IMR-90 (cell line): ENCODE measurements around the gene ARMS2. TPM values are rescaled to one million over a fixed set of nuclear protein-coding genes. Genes with fewer than 3 reads are reported as not detected.
A peak's percentile ranks its signal among the peaks of the same experiment; 100 is the strongest.

Source experiments
- ATAC-seq: fragments of 200-7000 bp; cut with Tn5 transposase; 2 replicates; pipeline ENCODE4 v1.9.1; 2020; ENCODE audit warnings: low read depth, mild to moderate bottlenecking, moderate library complexity
- BruUV-seq: library from RNA; stranded (reverse); fragments of 400-500 nt; replicated peaks from 2 replicates; lab custom pipeline; 2021; lab: Mats Ljungman, UMichigan
- CTCF ChIA-PET: fragments of 300-600 bp; formaldehyde crosslinking; extraction: SDS; loops from one replicate; lab custom pipeline; 2021; ENCODE audit warnings: antibody characterized with exemption; lab: Yijun Ruan, JAX
- POLR2A ChIA-PET: fragments of 300-600 bp; sonication (Branson Sonifier 250); formaldehyde crosslinking; loops from one replicate; lab custom pipeline; 2022; ENCODE audit warnings: antibody characterized with exemption; ENCODE audit not compliant: unreplicated experiment; lab: Charles Lee
- DNase-seq: peaks from one replicate; pipeline ENCODE4 v3.0.0; 2013
- H2AFZ ChIP-seq: replicated peaks from 2 replicates; pipeline ENCODE3; 2013; ENCODE audit warnings: low read length, mild to moderate bottlenecking; ENCODE audit not compliant: poor library complexity
- H2AK5ac ChIP-seq: 2 replicates; pipeline ENCODE4 v1.6.1; 2013; ENCODE audit warnings: low read depth, low read length, inconsistent platforms
- H2AK9ac ChIP-seq: replicated peaks from 2 replicates; pipeline ENCODE3; 2013; ENCODE audit warnings: mild to moderate bottlenecking, low read depth, low read length, moderate library complexity; ENCODE audit not compliant: poor library complexity
- H2BK120ac ChIP-seq: 2 replicates; pipeline ENCODE4 v1.6.1; 2013; ENCODE audit warnings: low read depth, low read length, inconsistent platforms
- H2BK15ac ChIP-seq: 3 replicates; pipeline ENCODE4 v1.6.1; 2013; ENCODE audit warnings: low read depth, low read length, inconsistent platforms
- H2BK20ac ChIP-seq: 2 replicates; pipeline ENCODE4 v1.6.1; 2013; ENCODE audit warnings: low read depth, mild to moderate bottlenecking, inconsistent platforms, low read length, moderate library complexity
- H2BK5ac ChIP-seq: 2 replicates; pipeline ENCODE4 v1.6.1; 2013; ENCODE audit warnings: mild to moderate bottlenecking, low read depth, low read length, inconsistent platforms; ENCODE audit not compliant: poor library complexity, severe bottlenecking
- H3K14ac ChIP-seq: replicated peaks from 2 replicates; pipeline ENCODE4 v1.6.1; 2013; ENCODE audit warnings: low read depth, low read length, inconsistent platforms
- H3K18ac ChIP-seq: 2 replicates; pipeline ENCODE4 v1.6.1; 2013; ENCODE audit warnings: low read depth, low read length, control low read depth
- H3K23ac ChIP-seq: 2 replicates; pipeline ENCODE4 v1.6.1; 2013; ENCODE audit warnings: low read depth, low read length, inconsistent platforms
- H3K27ac ChIP-seq: 2 replicates; pipeline ENCODE4 v1.5.1; 2013; ENCODE audit warnings: mild to moderate bottlenecking, control low read depth, low read length; ENCODE audit not compliant: insufficient read depth
- H3K27me3 ChIP-seq: 2 replicates; pipeline ENCODE4 v1.6.1; 2013; ENCODE audit warnings: low read length; ENCODE audit not compliant: control insufficient read depth, insufficient read depth
- H3K36me3 ChIP-seq: 2 replicates; pipeline ENCODE4 v1.6.1; 2013; ENCODE audit warnings: low read length, mixed read lengths; ENCODE audit not compliant: control insufficient read depth, insufficient read depth
- H3K4ac ChIP-seq: 2 replicates; pipeline ENCODE4 v1.6.1; 2013; ENCODE audit warnings: low read depth, low read length, inconsistent platforms
- H3K4me1 ChIP-seq: 2 replicates; pipeline ENCODE4 v1.6.1; 2013; ENCODE audit warnings: low read length, mixed read lengths; ENCODE audit not compliant: control insufficient read depth, insufficient read depth
- H3K4me2 ChIP-seq: 2 replicates; pipeline ENCODE4 v1.6.1; 2013; ENCODE audit warnings: low read depth, mild to moderate bottlenecking, control low read depth, low read length, moderate library complexity
- H3K4me3 ChIP-seq: 2 replicates; pipeline ENCODE4 v1.5.1; 2013; ENCODE audit warnings: low read depth, mild to moderate bottlenecking, control low read depth, low read length, moderate library complexity; ENCODE audit not compliant: insufficient read depth
- H3K56ac ChIP-seq: 2 replicates; pipeline ENCODE4 v1.6.1; 2013; ENCODE audit warnings: low read length, inconsistent platforms; ENCODE audit not compliant: insufficient read depth; ENCODE audit errors: extremely low read depth
- H3K79me1 ChIP-seq, 2 experiments: 2 replicates each; pipeline ENCODE4 v1.6.1; 2013; ENCODE audit warnings: low read length in 2 of 2, inconsistent platforms in 1 of 2, low read depth in 1 of 2
- H3K9ac ChIP-seq: 2 replicates; pipeline ENCODE4 v1.6.1; 2013; ENCODE audit warnings: low read depth, low read length, control low read depth
- H3K9me1 ChIP-seq: 2 replicates; pipeline ENCODE4 v1.6.1; 2013; ENCODE audit warnings: low read length, inconsistent platforms; ENCODE audit not compliant: insufficient read depth
- H3K9me3 ChIP-seq: 2 replicates; pipeline ENCODE4 v1.6.1; 2013; ENCODE audit warnings: low read length; ENCODE audit not compliant: control insufficient read depth, insufficient read depth
- H4K20me1 ChIP-seq: 2 replicates; pipeline ENCODE4 v1.6.1; 2013; ENCODE audit warnings: low read length, inconsistent platforms; ENCODE audit not compliant: insufficient read depth
- H4K5ac ChIP-seq: 2 replicates; pipeline ENCODE4 v1.6.1; 2013; ENCODE audit warnings: mild to moderate bottlenecking, low read depth, low read length, control low read depth
- H4K8ac ChIP-seq, 2 experiments: 2 replicates each; pipeline ENCODE4 v1.6.1; 2013; ENCODE audit warnings: low read depth in 2 of 2, low read length in 2 of 2, control low read depth in 1 of 2, inconsistent platforms in 1 of 2
- H4K91ac ChIP-seq: 2 replicates; pipeline ENCODE4 v1.6.1; 2013; ENCODE audit warnings: low read depth, low read length, inconsistent platforms; ENCODE audit not compliant: insufficient read depth
- BHLHE40 ChIP-seq: fragments of 150-350 bp; IDR thresholded peaks from 2 replicates; pipeline ENCODE4 v1.6.1; 2016; ENCODE audit warnings: mild to moderate bottlenecking, low read depth, low read length
- CHD1 ChIP-seq: IDR thresholded peaks from 2 replicates; pipeline ENCODE4 v1.6.1; 2012; ENCODE audit warnings: low read depth, low read length, improper control_type of control experiment
- MAZ ChIP-seq: IDR thresholded peaks from 2 replicates; pipeline ENCODE4 v1.6.1; 2012; ENCODE audit warnings: low read depth, mild to moderate bottlenecking, low read length, improper control_type of control experiment, moderate library complexity, borderline replicate concordance
- NFE2L2 ChIP-seq: fragments of 150-350 bp; IDR thresholded peaks from 2 replicates; pipeline ENCODE4 v1.6.1; 2016; ENCODE audit warnings: low read depth, mild to moderate bottlenecking, low read length
- POLR2A ChIP-seq: IDR thresholded peaks from 2 replicates; pipeline ENCODE4 v1.6.1; 2012; ENCODE audit warnings: mild to moderate bottlenecking, low read depth, low read length
- RCOR1 ChIP-seq: IDR thresholded peaks from 2 replicates; pipeline ENCODE4 v1.6.1; 2012; ENCODE audit warnings: mild to moderate bottlenecking, low read length, improper control_type of control experiment; ENCODE audit not compliant: insufficient replicate concordance
- WGBS, 2 experiments: methylation state at CpG; one replicate each; pipeline versions ENCODE4 v1.1.5 to v1.1.7; 2013; ENCODE audit warnings: missing lambda C conversion rate in 2 of 2; ENCODE audit not compliant: insufficient read length in 1 of 2; ENCODE audit errors: extremely low coverage in 2 of 2; 5-methylcytosine and 5-hydroxymethylcytosine counted together
- dilution Hi-C: fragments of 300-500 bp; cut with HindIII; formaldehyde crosslinking; loops from one replicate; pipeline ENCODE4 v1.14.3; 2018; ENCODE audit warnings: low sequenced_read_pairs; ENCODE audit not compliant: unreplicated experiment
- in situ Hi-C: fragments of 300-500 bp; cut with MboI; formaldehyde crosslinking; loops from 3 replicates; pipeline ENCODE4 v1.14.3; 2019; ENCODE audit warnings: low sequenced_read_pairs, inconsistent platforms, mixed read lengths
- intact Hi-C: fragments of 100-400 bp; cut with micrococcal nuclease; formaldehyde crosslinking; loops from 2 replicates; pipeline ENCODE4 v1.10.0; 2022
- polyA plus RNA-seq, 3 experiments: library from polyadenylated mRNA; depleted of rRNA; stranded (reverse); fragments of >200 nt; gene quantifications; 2 replicates each; pipeline ENCODE4 v1.2.3, GENCODE V29; 2012; ENCODE audit warnings: low replicate concordance in 1 of 3
- total RNA-seq: library from RNA; depleted of rRNA; stranded (reverse); fragments of >200 nt; gene quantifications from 2 replicates; pipeline ENCODE4 v1.2.3, GENCODE V29; 2012
- TF ChIP-seq, protein P1 (sequence below): fragments of 150-350 bp; IDR thresholded peaks from 2 replicates; pipeline ENCODE4 v1.6.1; 2016; ENCODE audit warnings: low read depth, mild to moderate bottlenecking, low read length, moderate library complexity, borderline replicate concordance

Gene ARMS2
- total and polyA plus RNA-seq, 2 of the 4 experiments (the other 2 are of a cell fraction) = not detected

DNA sequence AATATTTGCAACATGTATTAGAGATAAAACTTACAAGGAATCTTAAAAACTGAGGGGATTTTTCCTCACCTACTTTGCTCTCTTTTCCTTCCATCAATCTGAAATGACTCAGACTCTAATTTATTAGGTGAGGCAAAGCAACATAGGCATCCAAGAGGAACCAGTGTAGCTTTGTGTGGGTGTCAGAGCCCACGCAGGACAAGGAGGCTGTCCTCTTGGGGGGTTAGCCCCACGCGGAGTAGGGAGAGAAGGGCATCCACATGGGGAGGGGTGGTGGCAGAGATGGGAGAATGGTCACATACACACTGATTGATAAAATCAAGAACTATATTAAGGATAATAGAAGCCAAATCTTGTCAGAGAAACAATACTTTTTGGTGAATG lies 33.8 kb upstream of the ARMS2 start:
- H4K8ac ChIP-seq = peak overlapping the region in 1 of 2 experiments; percentile 39; a peak in 1 of 4 replicates
- no peak overlapping the region for H2BK15ac ChIP-seq
- H4K5ac ChIP-seq = no peak overlapping the region
- no peaks in the 10 kb centered on the region for H3K79me1 ChIP-seq
- no peak overlapping the region for H2AK9ac ChIP-seq
- dilution Hi-C loops (no loop called here), intact Hi-C loops (loop anchor here (5.0 kb wide), 1 partner anchor 43 kb away; no protein-coding TSS in a partner anchor), in situ Hi-C loops (no loop called here)
- WGBS, 2 experiments = no CpG with 5 or more reads among the region's 3 CpGs
- H3K4ac ChIP-seq = 0 out of 2 replicates have a peak overlapping the region, but pooled peaks have one; percentile 27
- no peak overlapping the region for H3K14ac ChIP-seq
- peaks cover 2% of the 10 kb centered on the region; the same call in 1 of the 2 replicates for H3K36me3 ChIP-seq
- no peaks in the 10 kb centered on the region for H3K9me3 ChIP-seq
- H4K91ac ChIP-seq = no peak overlapping the region
- POLR2A ChIA-PET = no interaction called here
- H3K4me3 ChIP-seq = no peak overlapping the region
- peaks cover 4% of the 10 kb centered on the region for H3K4me1 ChIP-seq
- no peak overlapping the region for H2AFZ ChIP-seq
- H3K56ac ChIP-seq = no peak overlapping the region
- H3K4me2 ChIP-seq = no peak overlapping the region
- peak overlapping the region; percentile 47; the same call in 1 of the 2 replicates for H3K27ac ChIP-seq
- H3K9me1 ChIP-seq = peaks cover 5% of the 10 kb centered on the region
- H3K9ac ChIP-seq = no peak overlapping the region
- H2BK20ac ChIP-seq = no peak overlapping the region
- ATAC-seq (no peak), DNase-seq (no peak)
- no peak overlapping the region for H3K18ac ChIP-seq
- no peak overlapping the region; the same call in 1 of the 2 replicates for H2BK120ac ChIP-seq
- no peaks in the 10 kb centered on the region for H3K27me3 ChIP-seq
- CTCF ChIA-PET = interaction anchor here (2.0 kb wide), 1 partner anchor 9 kb away, joined by 5 read pairs; no protein-coding TSS in a partner anchor
- H3K23ac ChIP-seq = no peak overlapping the region
- H4K20me1 ChIP-seq = no peaks in the 10 kb centered on the region
- no TSS peak for BruUV-seq
- H2BK5ac ChIP-seq = peak overlapping the region; percentile 73
- TF ChIP-seq NFE2L2 = no peak
- TF ChIP-seq POLR2A = no peak
- TF ChIP-seq BHLHE40 = no peak
- TF ChIP-seq, protein P1, sequence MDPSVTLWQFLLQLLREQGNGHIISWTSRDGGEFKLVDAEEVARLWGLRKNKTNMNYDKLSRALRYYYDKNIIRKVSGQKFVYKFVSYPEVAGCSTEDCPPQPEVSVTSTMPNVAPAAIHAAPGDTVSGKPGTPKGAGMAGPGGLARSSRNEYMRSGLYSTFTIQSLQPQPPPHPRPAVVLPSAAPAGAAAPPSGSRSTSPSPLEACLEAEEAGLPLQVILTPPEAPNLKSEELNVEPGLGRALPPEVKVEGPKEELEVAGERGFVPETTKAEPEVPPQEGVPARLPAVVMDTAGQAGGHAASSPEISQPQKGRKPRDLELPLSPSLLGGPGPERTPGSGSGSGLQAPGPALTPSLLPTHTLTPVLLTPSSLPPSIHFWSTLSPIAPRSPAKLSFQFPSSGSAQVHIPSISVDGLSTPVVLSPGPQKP = no peak
- no peak for TF ChIP-seq RCOR1
- no peak for TF ChIP-seq MAZ
- no peak for TF ChIP-seq CHD1
- H2AK5ac ChIP-seq = peak overlapping the region; percentile 51; the same call in 1 of the 2 replicates
